ENCODE measurements around the gene DENND4A.
"Not testable (repeated sequence)": the region's sequence is repeated elsewhere in the genome, so short reads cannot be mapped to it uniquely, and the experiment has no call there.

DENND4A gene

GRCh38 chr15:65752151-65752700 is 39.9 kb downstream of the DENND4A start:
- DNase-seq: no peak

- DNase-seq: no peak
Measured at GRCh38 chr15:65751431-65751830, 40.7 kb downstream of the DENND4A start.

- DNase-seq: no peak
Measured at GRCh38 chr15:65747265-65747664, 44.8 kb downstream of the DENND4A start.

GRCh38 chr15:65743637-65744252 is 48.3 kb downstream of the DENND4A start:
- no peak for DNase-seq

GRCh38 chr15:65740148-65740547 is 51.9 kb downstream of the DENND4A start:
- no peak for DNase-seq

GRCh38 chr15:65738649-65739048 is 53.4 kb downstream of the DENND4A start:
- DNase-seq: no peak

- not testable (repeated sequence) for DNase-seq
Measured at GRCh38 chr15:65733599-65733998, 58.5 kb downstream of the DENND4A start.

- no peak for DNase-seq
Measured at GRCh38 chr15:65732698-65733097, 59.4 kb downstream of the DENND4A start.

- DNase-seq: no peak
Measured at GRCh38 chr15:65731926-65732325, 60.2 kb downstream of the DENND4A start.

- no peak for DNase-seq
Measured at GRCh38 chr15:65730549-65731172, 61.4 kb downstream of the DENND4A start.

- no peak for DNase-seq
Measured at GRCh38 chr15:65724464-65725215, 67.5 kb downstream of the DENND4A start.

GRCh38 chr15:65723876-65724275 is 68.2 kb downstream of the DENND4A start:
- no peak for DNase-seq

GRCh38 chr15:65722191-65722590 is 69.9 kb downstream of the DENND4A start:
- DNase-seq: no peak

GRCh38 chr15:65712415-65712814 is 79.7 kb downstream of the DENND4A start:
- no peak for DNase-seq

GRCh38 chr15:65695081-65695480 is 97.0 kb downstream of the DENND4A start:
- DNase-seq: no peak

GRCh38 chr15:65690778-65691177 is 101.3 kb downstream of the DENND4A start:
- no peak for DNase-seq

- no peak for DNase-seq
Measured at GRCh38 chr15:65690173-65690572, 101.9 kb downstream of the DENND4A start.

GRCh38 chr15:65688462-65688861 is 103.6 kb downstream of the DENND4A start:
- no peak for DNase-seq

- no peak for DNase-seq
Measured at GRCh38 chr15:65682404-65682911, 109.6 kb downstream of the DENND4A start.

GRCh38 chr15:65680544-65680943 is 111.5 kb downstream of the DENND4A start:
- no peak for DNase-seq

- no peak for DNase-seq
Measured at GRCh38 chr15:65676123-65676522, 116.0 kb downstream of the DENND4A start.

GRCh38 chr15:65675551-65675950 is 116.5 kb downstream of the DENND4A start:
- DNase-seq: no peak

GRCh38 chr15:65666257-65666656 is 125.8 kb downstream of the DENND4A start:
- no peak for DNase-seq

GRCh38 chr15:65663521-65663920 is 128.6 kb downstream of the DENND4A start:
- DNase-seq: no peak

Measured in activated CD4-positive, alpha-beta T cell treated with anti-CD3 and anti-CD28 coated beads, Interleukin-2, amount 50 U/mL, for 1 hour (primary cell).